Measurements from ENCODE around the gene CFAP43. TPM values are rescaled to one million over a fixed set of nuclear protein-coding genes. Genes with fewer than 3 reads are reported as not detected.
"Not testable (repeated sequence)": the region's sequence is repeated elsewhere in the genome, so short reads cannot be mapped to it uniquely, and the experiment has no call there.

Gene CFAP43
- total RNA-seq, 1 experiment from 2014 or later: 0.44 TPM

DNA sequence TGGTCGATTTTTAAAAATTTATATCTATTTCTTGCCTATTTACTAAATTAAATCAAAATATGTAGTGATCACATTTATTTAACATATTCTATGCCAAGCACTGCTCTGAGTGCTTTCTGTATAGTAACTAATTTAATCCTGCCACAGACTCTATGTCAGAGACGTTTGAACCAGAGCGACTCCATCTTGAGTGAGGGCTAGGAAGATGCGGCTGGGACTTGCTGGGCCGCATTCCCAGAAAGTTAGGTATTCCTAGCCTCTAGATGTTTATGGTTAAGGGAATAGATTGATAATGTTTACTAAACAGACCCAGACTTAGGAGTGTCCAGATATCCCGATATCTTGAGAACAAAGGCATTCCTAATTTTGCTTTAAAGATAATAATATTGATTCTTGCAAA, 19.3 kb upstream of the CFAP43 start:
- ATAC-seq (no peak), DNase-seq (no peak)
- Histone ChIP-seq H3K9me2 (replicated peaks; ENCODE audit: low read length) (no peaks in the 10 kb centered on the region), H3K36me3 (ENCODE audit: low read depth, low read length) (no peaks in the 10 kb centered on the region), H3K4me2 (ENCODE audit: low read length) (no peak overlapping the region), H3K27ac (ENCODE audit: low read length) (no peak overlapping the region), H3K79me2 (ENCODE audit: low read length) (peaks cover 22% of the 10 kb centered on the region), H3F3A (ENCODE audit: low read length, unreplicated experiment) (no peaks in the 10 kb centered on the region), H3K9me3 (ENCODE audit: low read length) (no peaks in the 10 kb centered on the region), H2AFZ (ENCODE audit: low read length) (no peak overlapping the region), H3K27me3 (ENCODE audit: low read length) (no peaks in the 10 kb centered on the region), H3K4me1 (ENCODE audit: insufficient read depth, low read length) (peaks cover 12% of the 10 kb centered on the region), H4K20me1 (ENCODE audit: low read length) (no peaks in the 10 kb centered on the region), H3K4me3 (ENCODE audit: low read length) (no peak overlapping the region), H3K9ac (ENCODE audit: low read length) (no peak overlapping the region)
- ChIA-PET CTCF (no interaction called here), POLR2A (ENCODE audit: unreplicated experiment) (no interaction called here)
- intact Hi-C loops (cut with micrococcal nuclease): no loop called here
- BruUV-seq (replicated peaks): no TSS peak
- no peak for TF ChIP-seq EZH2phosphoT487 (IDR thresholded peaks at IDR 0.05; ENCODE audit: borderline replicate concordance, low read length)
- TF ChIP-seq, protein P1, sequence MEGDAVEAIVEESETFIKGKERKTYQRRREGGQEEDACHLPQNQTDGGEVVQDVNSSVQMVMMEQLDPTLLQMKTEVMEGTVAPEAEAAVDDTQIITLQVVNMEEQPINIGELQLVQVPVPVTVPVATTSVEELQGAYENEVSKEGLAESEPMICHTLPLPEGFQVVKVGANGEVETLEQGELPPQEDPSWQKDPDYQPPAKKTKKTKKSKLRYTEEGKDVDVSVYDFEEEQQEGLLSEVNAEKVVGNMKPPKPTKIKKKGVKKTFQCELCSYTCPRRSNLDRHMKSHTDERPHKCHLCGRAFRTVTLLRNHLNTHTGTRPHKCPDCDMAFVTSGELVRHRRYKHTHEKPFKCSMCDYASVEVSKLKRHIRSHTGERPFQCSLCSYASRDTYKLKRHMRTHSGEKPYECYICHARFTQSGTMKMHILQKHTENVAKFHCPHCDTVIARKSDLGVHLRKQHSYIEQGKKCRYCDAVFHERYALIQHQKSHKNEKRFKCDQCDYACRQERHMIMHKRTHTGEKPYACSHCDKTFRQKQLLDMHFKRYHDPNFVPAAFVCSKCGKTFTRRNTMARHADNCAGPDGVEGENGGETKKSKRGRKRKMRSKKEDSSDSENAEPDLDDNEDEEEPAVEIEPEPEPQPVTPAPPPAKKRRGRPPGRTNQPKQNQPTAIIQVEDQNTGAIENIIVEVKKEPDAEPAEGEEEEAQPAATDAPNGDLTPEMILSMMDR (conservative IDR thresholded peaks at IDR 0.05; ENCODE audit: low read depth, low read length): no peak
- no peak for TF ChIP-seq EZH2 (IDR thresholded peaks at IDR 0.05; ENCODE audit: low read length, unreplicated experiment)

DNA sequence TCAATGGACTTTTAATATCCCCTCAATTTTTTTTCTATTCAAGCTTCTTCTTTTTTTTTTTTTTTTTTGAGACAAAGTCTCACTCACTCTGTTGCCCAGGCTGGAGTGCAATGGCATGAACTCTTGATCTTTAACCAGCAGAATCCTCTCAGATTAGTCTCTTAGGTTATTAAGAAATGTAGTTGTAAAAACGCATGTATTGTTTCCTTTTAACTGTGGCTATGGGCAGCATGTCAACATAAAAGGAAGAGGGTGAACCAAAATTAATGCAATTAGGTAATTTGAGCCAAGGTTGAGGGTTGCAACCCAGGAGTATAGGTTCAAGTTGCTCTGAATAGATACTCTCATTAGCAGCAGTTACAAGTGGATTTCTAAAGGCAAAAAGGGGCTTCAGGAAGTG, 18.2 kb upstream of the CFAP43 start:
- Histone ChIP-seq H3F3A (ENCODE audit: low read length, unreplicated experiment) (no peaks in the 10 kb centered on the region), H3K4me1 (ENCODE audit: insufficient read depth, low read length) (peaks cover 5% of the 10 kb centered on the region), H3K9me3 (ENCODE audit: low read length) (no peaks in the 10 kb centered on the region), H4K20me1 (ENCODE audit: low read length) (no peaks in the 10 kb centered on the region), H3K9me2 (replicated peaks; ENCODE audit: low read length) (no peaks in the 10 kb centered on the region), H3K79me2 (ENCODE audit: low read length) (peaks cover 11% of the 10 kb centered on the region), H3K27ac (ENCODE audit: low read length) (no peak overlapping the region), H3K36me3 (ENCODE audit: low read depth, low read length) (no peaks in the 10 kb centered on the region), H3K4me2 (ENCODE audit: low read length) (no peak overlapping the region), H2AFZ (ENCODE audit: low read length) (no peak overlapping the region), H3K4me3 (ENCODE audit: low read length) (no peak overlapping the region), H3K9ac (ENCODE audit: low read length) (no peak overlapping the region), H3K27me3 (ENCODE audit: low read length) (no peaks in the 10 kb centered on the region)
- TF ChIP-seq, protein P1 (conservative IDR thresholded peaks at IDR 0.05; ENCODE audit: low read depth, low read length): no peak
- intact Hi-C loops (cut with micrococcal nuclease): no loop called here
- BruUV-seq (replicated peaks): no TSS peak
- ATAC-seq (no peak), DNase-seq (no peak)
- ChIA-PET CTCF (no interaction called here), POLR2A (ENCODE audit: unreplicated experiment) (no interaction called here)

DNA sequence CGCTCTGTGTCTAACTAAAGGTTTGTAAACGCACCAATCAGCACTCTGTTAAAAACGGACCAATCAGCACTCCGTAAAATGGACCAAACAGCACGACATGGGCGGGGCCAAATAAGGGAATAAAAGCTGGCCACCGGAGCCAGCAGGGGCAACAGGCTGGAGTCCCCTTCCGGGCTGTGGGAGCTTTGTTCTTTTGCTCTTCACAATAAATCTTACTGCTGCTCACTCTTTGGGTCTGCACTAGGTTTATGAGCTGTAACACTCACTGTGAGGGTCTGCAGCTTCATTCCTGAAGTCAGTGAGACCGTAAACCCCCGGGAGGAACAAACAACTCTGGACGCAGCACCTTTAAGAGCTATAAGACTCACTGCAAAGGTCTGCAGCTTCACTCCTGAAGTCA, 16.8 kb upstream of the CFAP43 start:
- H3K9me3 ChIP-seq (ENCODE audit: low read length); H3F3A ChIP-seq (ENCODE audit: low read length, unreplicated experiment); intact Hi-C loops (cut with micrococcal nuclease); H3K4me3 ChIP-seq (ENCODE audit: low read length); H3K79me2 ChIP-seq (ENCODE audit: low read length); CTCF ChIA-PET; H3K9ac ChIP-seq (ENCODE audit: low read length); H3K27me3 ChIP-seq (ENCODE audit: low read length); H3K4me1 ChIP-seq (ENCODE audit: insufficient read depth, low read length); H3K27ac ChIP-seq (ENCODE audit: low read length); BruUV-seq (replicated peaks); POLR2A ChIA-PET (ENCODE audit: unreplicated experiment); H3K36me3 ChIP-seq (ENCODE audit: low read depth, low read length); ATAC-seq; H4K20me1 ChIP-seq (ENCODE audit: low read length); DNase-seq; H2AFZ ChIP-seq (ENCODE audit: low read length); H3K9me2 ChIP-seq (replicated peaks; ENCODE audit: low read length); H3K4me2 ChIP-seq (ENCODE audit: low read length): not testable (repeated sequence)

Measured in PC-3 (cell line).